HepG2 (cell line): ENCODE measurements around the gene SH2D3A. TPM values are rescaled to one million over a fixed set of nuclear protein-coding genes. Genes with fewer than 3 reads are reported as not detected.
A peak's percentile ranks its signal among the peaks of the same experiment; 100 is the strongest.

Experiments used
- ATF2 ChIP-seq: sonication (generic); formaldehyde crosslinking; IDR thresholded peaks from 2 replicates; pipeline ENCODE4 v1.4.0; 2020; ENCODE audit warnings: missing genetic modification reagents
- CC2D1A ChIP-seq: sonication (generic); formaldehyde crosslinking; IDR thresholded peaks from 2 replicates; pipeline ENCODE4 v1.8.1; 2023; ENCODE audit warnings: mild to moderate bottlenecking, missing genetic modification reagents
- CSRNP1 ChIP-seq: sonication (generic); formaldehyde crosslinking; IDR thresholded peaks from 2 replicates; pipeline ENCODE4 v1.8.1; 2023; ENCODE audit warnings: mild to moderate bottlenecking, missing genetic modification reagents
- GATAD1 ChIP-seq: IDR thresholded peaks from 2 replicates; pipeline ENCODE4 v1.6.1; 2016; ENCODE audit warnings: missing genetic modification reagents, missing compliant biosample characterization
- GMEB2 ChIP-seq: IDR thresholded peaks from 2 replicates; pipeline ENCODE4 v1.6.1; 2016; ENCODE audit warnings: missing biosample characterization, missing genetic modification reagents, low read depth
- HOXD1 ChIP-seq: sonication (generic); formaldehyde crosslinking; IDR thresholded peaks from 2 replicates; pipeline ENCODE4 v1.5.0; 2020; ENCODE audit warnings: missing genetic modification reagents
- MXD4 ChIP-seq: IDR thresholded peaks from 2 replicates; pipeline ENCODE4 v1.6.1; 2016; ENCODE audit warnings: mild to moderate bottlenecking, missing biosample characterization, missing genetic modification reagents
- PBX2 ChIP-seq: IDR thresholded peaks from 2 replicates; pipeline ENCODE4 v1.6.1; 2016; ENCODE audit warnings: control low read depth
- RBM22 ChIP-seq: fragments of 200-400 bp; formaldehyde crosslinking; optimal IDR thresholded peaks from 2 replicates; pipeline ENCODE3; 2017; ENCODE audit warnings: mild to moderate bottlenecking, low read length, moderate library complexity
- ZBTB10 ChIP-seq: sonication (generic); formaldehyde crosslinking; IDR thresholded peaks from 2 replicates; pipeline ENCODE4 v1.4.0; 2020; ENCODE audit warnings: missing genetic modification reagents, borderline replicate concordance
- ZNF224 ChIP-seq: sonication (generic); formaldehyde crosslinking; IDR thresholded peaks from 2 replicates; pipeline ENCODE4 v1.5.0; 2020; ENCODE audit warnings: mild to moderate bottlenecking, missing genetic modification reagents
- ZNF232 ChIP-seq: sonication (generic); formaldehyde crosslinking; IDR thresholded peaks from 2 replicates; pipeline ENCODE4 v1.4.0; 2020; ENCODE audit warnings: missing genetic modification reagents, borderline replicate concordance
- ZNF30 ChIP-seq: sonication (generic); formaldehyde crosslinking; IDR thresholded peaks from 2 replicates; pipeline ENCODE4 v1.5.0; 2020; ENCODE audit warnings: mild to moderate bottlenecking, missing genetic modification reagents
- ZNF710 ChIP-seq: sonication (generic); formaldehyde crosslinking; IDR thresholded peaks from 2 replicates; pipeline ENCODE4 v1.5.0; 2020; ENCODE audit warnings: mild to moderate bottlenecking, missing genetic modification reagents, borderline replicate concordance
- ZNF766 ChIP-seq: sonication (generic); formaldehyde crosslinking; IDR thresholded peaks from 2 replicates; pipeline ENCODE4 v1.5.0; 2020; ENCODE audit warnings: missing genetic modification reagents, borderline replicate concordance
- ZNF816 ChIP-seq: sonication (generic); formaldehyde crosslinking; IDR thresholded peaks from 2 replicates; pipeline ENCODE4 v1.8.0; 2022; ENCODE audit warnings: missing genetic modification reagents, mild to moderate bottlenecking, borderline replicate concordance
- polyA plus RNA-seq, 8 experiments: library from polyadenylated mRNA; depleted of rRNA in 3 of 8; stranded (reverse) in 7 of 8; unstranded in 1 of 8; fragments of >200 nt; fragmentation: Illumina TruSeq in 4 of 8; extraction: Trizol in 4 of 8; gene quantifications; 2 replicates each; pipeline versions ENCODE4 v1.2.1 to v1.2.3, GENCODE V29; 2011 to 2016; ENCODE audit warnings: low read depth in 4 of 8, missing spikeins in 1 of 8, mixed read lengths in 1 of 8; ENCODE audit not compliant: insufficient read depth in 1 of 8
- total RNA-seq, 5 experiments: library from RNA; depleted of rRNA; stranded (reverse); fragments of >200 nt; fragmentation: Illumina TruSeq; extraction: Trizol; gene quantifications; 2 replicates each; pipeline ENCODE4 v1.2.3, GENCODE V29; 2016; ENCODE audit warnings: low read depth in 1 of 5

SH2D3A gene
- total and polyA plus RNA-seq, 2 of the 13 experiments (the other 11 are each of a cell fraction or from before 2014, with no cell fraction given), result 1.0 to 2.2 TPM

DNA sequence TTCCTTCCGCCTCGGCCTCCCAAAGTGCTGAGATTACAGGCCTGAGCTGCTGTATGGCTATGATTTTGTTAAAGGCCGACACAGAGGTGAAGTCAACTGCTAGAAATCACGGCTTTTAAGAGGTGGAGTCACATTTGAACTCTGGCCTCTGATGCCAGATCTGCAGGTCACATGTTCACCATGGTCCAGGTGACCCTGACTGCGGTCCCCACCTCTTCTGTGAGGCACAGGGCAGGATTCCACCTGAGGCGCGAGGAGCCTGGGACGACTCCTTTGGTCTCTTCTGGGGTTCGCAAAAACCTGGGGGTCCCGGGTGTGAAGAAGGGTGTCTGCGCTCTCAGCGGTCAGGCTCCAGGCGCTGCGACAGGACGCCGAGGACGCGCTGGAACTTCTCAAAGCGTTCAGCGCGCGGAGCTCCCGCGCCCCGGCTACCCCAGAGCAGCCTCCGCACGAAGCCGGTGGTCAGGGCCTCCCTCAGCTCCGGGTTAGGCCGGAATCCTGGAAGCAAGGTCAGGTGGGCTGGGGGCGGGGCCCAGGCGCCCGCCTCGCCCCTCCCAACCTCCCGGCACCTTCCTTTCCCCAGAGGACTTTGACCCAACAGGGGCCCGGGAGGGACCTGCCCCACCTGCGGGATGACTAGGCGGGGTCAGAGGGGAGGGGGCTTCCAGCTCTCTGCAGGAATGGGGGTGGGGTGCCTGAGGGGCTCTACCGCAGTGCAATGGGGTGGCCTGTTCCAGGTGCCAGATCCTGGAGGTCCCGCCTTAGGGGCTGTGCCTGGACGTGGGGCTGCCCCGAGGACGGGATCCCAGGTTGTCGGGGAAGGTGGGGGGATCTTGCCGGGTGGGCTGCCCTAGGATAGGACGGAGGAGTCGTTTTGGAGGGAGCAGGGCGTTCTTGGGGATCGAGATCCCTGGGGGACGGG is 14.7 kb downstream of the SH2D3A start (continued):
- no peak for TF ChIP-seq PBX2 (CRISPR knock-in tag)
- TF ChIP-seq RBM22, result no peak
- TF ChIP-seq ZNF232 (CRISPR knock-in tag), result 0 out of 2 replicates have a peak, but pooled peaks have one; percentile 58
- no peak for TF ChIP-seq ZBTB10 (CRISPR knock-in tag)
- no peak for TF ChIP-seq ZNF30 (CRISPR knock-in tag)
- TF ChIP-seq ATF2 (CRISPR knock-in tag), result 0 out of 2 replicates have a peak, but pooled peaks have one; percentile 29
- TF ChIP-seq ZNF710 (CRISPR knock-in tag), result peak; percentile 62; the same call in 1 of the 2 replicates
- no peak for TF ChIP-seq HOXD1 (CRISPR knock-in tag)
- TF ChIP-seq ZNF224 (CRISPR knock-in tag), result no peak
- no peak for TF ChIP-seq ZNF766
- no peak for TF ChIP-seq MXD4
- TF ChIP-seq ZNF816, result no peak; the same call in 1 of the 2 replicates
- no peak for TF ChIP-seq CC2D1A
- no peak; the same call in 1 of the 2 replicates for TF ChIP-seq CSRNP1 (CRISPR knock-in tag)
- TF ChIP-seq GMEB2 (CRISPR knock-in tag), result no peak
- no peak for TF ChIP-seq GATAD1 (CRISPR knock-in tag)
